HG02759 (cell line): ENCODE results near the gene SNRNP27.
"Not testable (repeated sequence)": the region's sequence is repeated elsewhere in the genome, so short reads cannot be mapped to it uniquely, and the experiment has no call there.

Experiments used
- ATAC-seq: cut with Tn5 transposase; IDR thresholded peaks from one replicate; pipeline ENCODE4 v1.9.1; 2021; ENCODE audit warnings: mild to moderate bottlenecking, moderate library complexity; ENCODE audit not compliant: unreplicated experiment

The SNRNP27 gene

DNA sequence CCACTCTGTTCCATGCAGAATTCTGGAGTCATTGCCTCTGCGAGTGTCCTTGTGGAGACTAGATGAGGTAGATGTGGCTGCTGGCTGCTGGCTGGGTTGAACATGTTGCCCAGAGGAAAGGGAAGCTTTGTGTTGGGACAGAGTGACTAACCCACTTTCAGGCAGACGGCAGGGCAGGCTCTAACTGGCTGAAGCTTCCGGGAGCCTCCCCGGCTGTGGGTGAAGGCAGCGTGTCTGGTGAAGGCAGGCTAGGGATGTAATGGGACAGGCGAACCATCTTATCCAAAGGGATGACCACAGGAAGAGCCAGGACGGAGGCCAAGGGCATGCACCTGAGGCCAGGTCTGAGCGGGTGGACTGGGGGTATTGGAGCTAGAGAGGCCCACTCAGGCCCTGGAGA, 51.7 kb downstream of the SNRNP27 start:
- no peak for ATAC-seq

DNA sequence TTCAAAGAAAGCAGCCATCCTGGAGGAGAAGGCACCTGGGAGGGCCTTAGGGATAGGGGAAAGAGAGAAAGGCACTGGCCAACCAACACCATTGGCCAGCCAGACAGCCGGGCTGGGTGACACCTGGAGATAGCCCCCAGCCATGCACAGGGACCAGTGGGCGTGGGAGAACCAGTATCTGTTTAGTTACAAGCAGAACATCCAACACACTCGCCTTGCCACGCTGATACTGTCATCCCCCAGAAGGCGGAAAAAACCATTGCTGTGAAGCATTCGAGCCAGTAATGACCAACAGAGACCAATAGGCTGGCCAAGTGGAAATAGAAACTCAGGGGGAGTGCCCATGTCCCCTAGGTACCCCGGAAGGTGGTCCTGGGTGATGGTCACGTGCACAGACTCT, 52.2 kb downstream of the SNRNP27 start:
- ATAC-seq = no peak

DNA sequence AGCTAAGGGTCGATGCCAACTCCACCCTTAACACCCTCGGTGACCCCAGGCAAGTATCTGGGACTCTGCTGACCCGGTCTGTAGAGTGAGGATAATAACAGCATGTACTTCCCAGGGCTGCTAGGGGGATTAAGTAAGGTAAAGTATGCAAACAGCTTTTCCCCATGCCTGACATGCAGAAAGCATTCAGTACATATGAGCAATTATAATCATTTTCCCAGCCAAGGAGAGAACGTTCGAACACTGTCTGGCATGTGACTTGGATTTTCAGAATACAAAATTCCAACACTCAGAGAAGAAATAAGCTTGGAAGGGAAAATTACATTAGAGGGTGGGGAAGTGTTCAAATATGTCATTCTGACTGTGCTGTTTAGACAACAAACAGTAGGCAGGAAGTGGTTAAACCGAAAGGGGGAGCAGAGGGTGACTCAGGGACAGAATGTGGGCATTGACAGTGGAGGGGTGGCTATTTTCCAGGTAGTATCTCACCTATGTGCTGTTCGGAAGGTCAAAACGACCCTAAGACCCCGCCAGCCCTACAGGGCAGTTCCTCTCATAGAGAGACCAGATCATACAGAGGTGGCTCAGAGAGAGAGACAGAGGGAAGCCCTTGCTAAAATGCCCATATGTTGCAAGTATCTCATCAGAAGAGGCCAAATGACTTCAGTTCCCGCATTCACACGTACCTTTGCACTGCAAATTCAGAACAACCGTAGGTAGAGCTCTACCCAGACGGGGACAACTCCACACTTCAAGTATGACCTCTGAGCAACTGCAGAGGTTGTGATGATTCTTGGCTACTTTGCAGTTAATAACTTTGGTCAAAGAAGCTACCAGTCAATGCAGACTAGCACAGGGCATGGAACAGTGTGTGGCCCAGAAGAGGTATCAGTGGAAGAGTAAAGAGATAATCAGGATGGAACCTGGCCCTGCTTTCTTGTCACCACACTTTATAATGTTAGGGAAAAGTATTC, 52.9 kb downstream of the SNRNP27 start:
- ATAC-seq = peak; percentile 77

DNA sequence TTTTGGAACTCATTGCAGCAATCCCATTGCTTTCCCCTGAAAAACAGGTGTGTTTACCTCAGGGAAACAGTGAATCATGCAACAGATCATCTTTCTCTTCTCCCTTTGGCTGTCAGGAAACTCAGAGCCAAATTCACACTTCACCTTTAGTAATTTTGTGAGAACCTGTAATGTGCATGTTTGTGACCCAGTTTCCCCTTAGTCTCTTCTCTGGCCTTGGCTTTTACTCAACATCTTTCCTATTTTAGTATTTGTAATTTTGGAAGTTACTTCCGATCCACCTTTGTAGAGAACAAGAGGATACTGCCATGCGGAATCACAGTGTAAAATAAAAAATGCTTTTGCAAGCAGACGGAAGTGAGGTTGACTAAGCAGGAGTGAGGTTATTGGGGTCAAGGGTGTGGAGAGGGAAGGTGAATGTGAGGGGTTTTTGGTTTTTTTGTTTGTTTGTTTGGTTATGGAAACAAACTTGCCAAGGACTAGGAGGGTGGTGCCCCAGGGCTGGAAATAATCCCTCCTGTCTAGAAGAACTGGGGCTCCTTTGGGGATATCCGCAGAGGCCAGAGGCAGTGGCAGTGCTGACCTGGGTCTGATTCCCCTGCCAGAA, 53.7 kb downstream of the SNRNP27 start:
- ATAC-seq = no peak

DNA sequence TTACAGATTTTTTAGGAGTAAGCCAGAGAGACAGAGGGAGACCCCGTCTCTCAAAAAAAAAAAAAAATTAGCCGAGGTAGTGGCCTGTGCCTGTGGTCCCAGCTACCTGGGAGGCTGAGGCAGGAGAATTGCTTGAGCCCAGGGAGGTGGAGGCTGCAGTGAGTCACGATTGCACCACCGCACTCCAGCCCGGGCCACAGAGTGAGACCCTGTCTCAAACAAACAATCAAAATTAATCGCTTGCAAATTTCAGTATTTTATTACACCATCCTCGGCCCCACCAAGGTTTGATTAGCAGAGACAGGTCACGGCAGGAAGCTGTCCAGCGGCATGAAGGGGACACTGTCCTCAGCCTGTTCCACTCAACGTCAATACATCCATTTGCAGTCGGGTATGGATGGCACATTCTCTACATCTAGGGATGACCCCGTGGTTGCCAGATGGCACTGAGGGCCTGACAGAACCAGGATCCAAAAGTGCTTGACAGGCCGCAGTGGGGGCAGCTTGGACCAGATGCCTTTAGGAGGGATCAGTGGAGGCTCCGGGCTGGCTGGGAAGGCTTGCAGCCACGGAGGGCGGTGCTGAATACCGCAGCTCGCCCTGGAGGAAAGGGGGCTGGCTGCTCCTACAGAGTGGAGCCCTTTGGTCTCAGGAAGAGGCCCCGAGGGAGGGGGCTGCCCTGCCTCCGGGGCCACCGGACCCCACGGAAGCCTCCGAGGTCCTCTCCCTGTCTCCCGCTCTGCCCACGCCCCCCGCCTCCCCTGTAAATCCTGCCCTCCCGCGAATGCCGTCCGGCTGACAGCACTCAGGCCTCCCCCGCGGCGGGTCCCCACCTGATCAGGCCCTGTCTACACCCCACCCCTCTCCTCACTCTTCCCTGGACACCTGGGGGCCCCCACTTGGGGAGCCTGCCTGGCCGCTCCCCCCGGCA, 54.5 kb downstream of the SNRNP27 start:
- no peak for ATAC-seq

DNA sequence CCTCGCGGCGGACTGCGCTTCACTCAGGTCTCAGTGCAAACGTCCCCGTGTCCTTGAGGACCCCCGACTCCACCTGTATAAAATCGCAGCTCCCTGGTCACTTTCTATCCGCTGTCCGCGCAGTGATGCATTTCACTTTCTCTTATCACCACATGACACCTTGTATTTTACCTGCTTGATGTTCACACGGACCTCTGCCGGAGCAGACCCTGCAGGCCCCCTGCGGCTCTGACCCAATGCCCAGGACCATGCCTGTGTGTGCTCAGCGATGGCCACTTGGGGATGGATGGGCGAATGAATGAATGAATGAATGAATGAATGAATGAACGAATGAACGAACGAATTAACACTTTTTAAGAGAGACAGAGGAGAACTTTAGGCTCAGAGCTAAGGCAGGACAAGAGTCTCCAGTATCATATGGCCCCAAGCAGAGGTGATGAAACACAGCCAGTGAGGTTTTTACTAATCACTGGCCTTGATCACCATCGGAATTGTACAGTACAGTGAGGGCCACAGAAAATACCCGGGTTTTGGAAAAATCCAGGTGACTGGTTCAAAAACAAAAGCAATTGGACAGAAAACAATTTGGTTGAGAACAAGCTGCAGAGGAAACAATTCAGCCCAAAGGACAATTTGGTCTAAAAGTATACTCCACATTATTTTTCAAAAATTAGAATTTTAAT, 55.3 kb downstream of the SNRNP27 start:
- ATAC-seq = no peak

DNA sequence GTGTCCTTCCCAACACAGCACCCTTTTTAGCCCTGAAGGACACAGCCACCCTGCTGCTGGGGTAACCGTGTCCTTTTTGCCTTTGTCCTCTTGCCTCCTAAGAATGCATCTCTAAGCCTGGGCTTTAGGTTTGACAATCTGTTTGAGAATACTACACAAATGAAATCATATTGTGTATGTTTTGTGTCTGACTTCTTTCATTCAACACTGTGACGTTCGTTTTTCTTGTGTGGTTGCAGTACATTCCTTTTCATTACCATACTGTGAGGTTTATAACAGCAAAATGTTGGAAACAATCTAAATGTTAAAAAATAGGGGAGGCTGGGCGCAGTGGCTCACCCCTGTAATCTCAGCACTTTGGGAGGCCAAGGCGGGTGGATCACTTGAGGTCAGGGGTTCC, 56.5 kb downstream of the SNRNP27 start:
- no peak for ATAC-seq

DNA sequence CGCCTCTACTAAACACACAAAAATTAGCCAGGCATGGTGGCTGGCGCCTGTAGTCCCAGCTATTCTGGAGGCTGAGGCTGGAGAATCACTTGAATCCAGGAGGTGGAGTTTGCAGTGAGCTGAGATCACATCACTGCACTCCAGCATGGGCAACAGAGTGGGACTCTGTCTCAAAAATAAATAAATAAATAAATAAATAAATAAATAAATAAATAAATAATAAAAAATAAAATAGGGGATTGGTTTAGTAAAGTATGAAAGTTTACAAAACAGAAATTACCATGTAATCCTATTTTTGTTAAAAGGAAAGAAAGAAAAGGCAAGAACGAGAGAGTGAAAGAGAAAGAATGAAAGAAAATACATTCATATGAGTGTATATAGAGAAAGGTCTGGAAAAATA, 56.9 kb downstream of the SNRNP27 start:
- ATAC-seq = not testable (repeated sequence)

DNA sequence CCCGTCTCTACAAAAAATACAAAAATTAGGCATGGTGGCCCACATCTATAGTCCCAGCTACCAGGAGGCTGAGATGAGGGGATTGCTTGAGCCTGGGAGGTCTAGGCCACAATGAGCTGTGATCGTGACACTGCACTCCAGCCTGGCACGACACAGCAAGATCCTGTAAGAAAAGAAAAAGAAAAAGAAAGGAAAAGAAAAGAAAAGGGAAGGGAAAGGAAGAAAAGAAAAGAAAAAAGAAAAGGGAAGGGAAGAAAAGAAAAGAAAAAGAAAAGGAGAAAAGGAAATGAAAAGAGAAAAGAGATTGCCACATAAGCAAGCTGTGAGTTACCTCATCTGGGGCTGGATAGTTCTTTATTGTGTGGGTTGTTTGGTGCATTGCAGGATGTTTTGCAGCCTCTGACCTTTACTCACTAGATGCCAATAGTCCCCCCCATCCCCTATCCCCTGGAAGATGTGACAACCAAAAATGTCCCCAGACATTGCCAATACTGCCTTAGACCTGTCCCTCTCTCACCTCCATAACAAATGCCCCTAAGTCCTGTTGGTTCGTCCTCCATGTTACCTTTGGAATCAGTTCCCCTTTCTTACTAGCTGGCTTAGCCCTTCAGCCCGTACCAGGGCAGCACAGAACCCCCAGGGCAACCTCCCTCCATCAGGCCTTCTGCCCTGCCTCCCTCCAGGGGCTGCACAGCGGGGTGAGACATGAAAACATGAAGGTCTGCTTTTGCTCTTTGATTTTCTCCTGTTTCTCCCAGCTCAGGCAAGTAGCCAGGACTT, 58.8 kb downstream of the SNRNP27 start:
- no peak for ATAC-seq

DNA sequence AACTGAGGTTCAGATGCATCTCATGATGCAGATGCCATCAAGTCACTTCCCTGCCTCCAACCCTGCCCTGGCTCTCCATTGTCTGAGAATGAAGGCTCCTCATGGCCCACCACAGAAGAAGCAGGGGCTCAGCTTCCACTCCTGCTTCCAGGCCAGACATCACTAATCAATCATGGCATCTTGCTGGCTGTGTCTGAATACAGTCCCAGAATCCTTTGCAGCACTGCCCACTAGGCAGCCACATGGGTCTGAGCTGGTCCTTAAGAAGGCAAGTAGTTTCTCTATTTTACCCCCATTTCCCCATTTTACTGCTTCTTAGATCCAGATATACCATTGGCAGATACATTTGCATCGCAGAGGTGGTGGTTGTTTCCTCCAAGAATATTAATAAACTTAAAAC, 60.3 kb downstream of the SNRNP27 start:
- no peak for ATAC-seq
